ENCODE measurements around the gene SLC66A1.
"Not testable (repeated sequence)": the region's sequence is repeated elsewhere in the genome, so short reads cannot be mapped to it uniquely, and the experiment has no call there.

SLC66A1 gene, protein sequence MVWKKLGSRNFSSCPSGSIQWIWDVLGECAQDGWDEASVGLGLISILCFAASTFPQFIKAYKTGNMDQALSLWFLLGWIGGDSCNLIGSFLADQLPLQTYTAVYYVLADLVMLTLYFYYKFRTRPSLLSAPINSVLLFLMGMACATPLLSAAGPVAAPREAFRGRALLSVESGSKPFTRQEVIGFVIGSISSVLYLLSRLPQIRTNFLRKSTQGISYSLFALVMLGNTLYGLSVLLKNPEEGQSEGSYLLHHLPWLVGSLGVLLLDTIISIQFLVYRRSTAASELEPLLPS

DNA sequence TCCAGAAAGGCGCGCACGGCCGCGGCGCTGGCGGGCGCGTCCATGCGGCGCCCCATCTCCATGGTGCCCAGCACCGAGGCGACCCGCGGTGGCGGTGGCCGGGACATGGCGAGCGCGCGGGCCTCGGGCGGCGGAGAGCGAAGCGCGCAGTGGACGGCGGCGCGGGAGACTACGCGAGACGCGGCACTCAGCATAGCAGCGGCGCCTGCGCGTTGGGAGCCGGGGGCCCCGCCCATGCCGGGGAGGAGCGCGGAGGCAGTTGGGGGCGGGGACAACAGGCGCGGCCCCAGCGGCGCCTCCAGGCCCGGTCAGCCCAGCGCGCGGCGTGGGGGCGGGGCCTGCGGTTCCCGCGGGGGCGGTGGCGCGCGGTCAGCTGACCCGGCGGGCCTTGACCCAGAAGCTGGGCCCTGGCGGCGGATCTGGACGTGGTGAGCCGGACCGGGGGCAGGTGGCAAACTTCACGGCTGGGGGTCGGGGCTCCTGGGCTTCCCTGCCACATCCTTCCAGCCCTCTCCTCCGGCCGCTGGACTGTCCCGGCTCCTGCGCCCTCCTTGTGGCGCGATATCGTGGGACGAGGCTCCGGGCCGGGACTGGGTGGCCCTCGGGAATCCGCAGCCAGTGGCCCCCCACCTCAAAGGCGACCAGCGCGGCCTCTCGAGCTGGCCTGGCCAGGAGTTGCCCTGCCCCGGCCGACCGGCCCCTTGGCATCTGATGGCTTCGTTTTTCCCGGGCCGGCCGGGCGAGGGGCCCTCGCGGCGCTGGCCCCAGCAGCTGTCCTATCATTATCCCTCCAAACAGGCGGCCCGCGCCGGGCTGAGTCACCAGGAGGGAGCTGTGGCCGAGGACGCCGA lies at the start of gene SLC66A1, which contains the start of gene AKR7A2:
Gene SLC66A1, plus strand, starts transcription at position 396 of the 851 bp plus-strand sequence. CDS start 5,352 bp downstream, outside the sequence.
Gene AKR7A2, minus strand, starts transcription at position 214 of the 851 bp plus-strand sequence. Its CDS starts 20 bp downstream, at position 194.
- peak; percentile 66 for DNase-seq

DNA sequence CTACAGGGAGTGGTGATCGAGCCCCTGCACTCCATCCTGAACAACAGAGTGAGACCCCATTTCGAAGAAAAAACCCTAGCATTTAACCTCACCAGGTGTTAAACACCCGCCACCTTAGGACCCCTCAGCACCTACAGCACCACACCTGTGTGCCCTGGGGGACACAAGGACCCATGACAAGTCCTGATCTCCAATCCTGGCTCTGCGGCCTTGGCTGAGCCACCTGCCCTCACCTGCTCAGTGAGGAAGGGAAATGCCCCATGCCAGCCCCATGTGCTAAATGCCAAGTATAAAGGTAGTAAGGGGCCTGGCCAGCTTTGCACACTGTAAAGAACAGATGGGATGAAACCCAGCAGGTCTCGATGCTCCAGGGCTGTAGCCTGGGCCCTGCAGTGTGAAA lies 49.4 kb upstream of the SLC66A1 start:
- DNase-seq: no peak

DNA sequence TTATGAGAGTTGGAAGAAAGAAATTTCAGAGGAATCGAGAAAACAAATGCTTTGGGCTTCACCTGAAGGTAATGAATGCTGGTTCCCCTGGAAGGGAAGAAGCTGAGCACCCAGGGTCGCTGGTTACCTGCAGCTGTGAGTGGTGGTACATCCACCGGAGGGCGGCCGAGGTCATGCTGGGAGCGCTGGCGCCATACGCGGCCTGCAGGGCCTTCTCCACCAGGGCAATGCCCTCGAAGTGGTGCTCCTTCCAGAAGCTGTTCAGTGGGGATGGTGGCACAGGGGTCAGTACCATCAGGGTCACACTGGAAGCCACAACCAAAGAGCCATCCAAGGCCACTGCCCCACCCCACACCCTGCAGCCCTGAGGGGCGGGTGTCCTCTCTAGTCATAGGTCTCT lies 43.7 kb upstream of the SLC66A1 start:
- no peak for DNase-seq

DNA sequence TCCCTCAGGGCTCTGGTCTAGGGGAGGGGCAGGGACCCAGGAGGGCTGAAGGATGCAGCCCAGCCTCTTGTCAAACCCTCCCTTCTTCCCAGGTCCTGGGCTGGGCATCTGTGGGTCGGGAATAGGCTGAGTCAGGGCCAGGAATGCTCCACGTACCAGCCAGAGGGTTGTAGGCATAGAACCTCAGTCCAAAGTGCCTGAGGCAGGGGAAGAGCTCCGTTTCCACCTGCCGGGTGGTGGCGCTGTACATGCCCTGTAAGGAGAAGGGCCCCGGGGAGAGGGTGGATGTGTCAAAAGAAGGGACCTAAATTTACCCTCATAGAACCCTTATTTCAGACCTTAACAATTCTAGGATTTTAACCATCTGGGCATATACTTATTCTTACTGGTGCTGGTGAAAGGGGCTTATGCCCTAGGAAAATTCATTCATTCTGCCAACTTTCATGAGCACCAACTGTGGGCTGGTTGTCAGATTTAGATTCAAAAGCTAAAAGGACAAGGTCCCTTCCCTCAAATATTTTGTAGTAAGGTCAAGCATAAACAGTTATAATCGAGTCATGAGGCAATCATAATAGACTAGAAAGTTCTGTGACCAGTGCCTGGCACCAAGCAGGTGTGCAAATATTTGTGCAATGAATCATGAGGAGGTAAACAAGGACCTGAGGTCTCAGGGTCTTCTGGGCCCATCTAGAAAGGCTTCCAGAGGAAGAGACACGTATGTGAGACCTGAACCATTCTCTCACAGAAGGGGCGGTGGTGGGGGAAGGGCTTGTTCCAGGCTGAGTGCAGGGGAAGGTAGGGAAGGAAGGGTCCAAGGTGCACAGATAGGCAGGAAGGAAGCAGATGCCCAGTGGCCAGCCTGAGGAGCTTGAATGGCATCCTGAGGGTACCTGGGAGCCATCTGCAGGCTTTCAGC lies 42.4 kb upstream of the SLC66A1 start:
- DNase-seq: not testable (repeated sequence)

DNA sequence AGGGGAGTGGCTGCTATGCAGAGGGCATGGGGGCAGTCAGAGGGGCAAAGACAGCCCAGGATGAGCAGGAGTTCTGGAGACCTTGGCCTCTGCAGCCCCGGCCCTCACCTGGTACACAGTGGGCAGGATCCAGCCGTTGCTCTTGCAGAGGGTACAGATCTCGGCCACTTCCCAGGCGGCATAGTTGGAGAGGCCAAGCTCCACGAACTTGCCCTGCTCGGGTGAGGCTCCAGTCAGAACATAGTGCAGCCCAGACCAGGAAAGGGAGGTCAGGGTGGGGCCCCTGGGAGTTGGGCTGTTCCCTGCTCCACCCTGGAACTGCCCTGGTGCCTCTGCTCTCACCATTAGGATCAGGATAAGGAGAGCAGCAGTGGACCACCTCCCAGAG lies 41.8 kb upstream of the SLC66A1 start:
- not testable (repeated sequence) for DNase-seq

DNA sequence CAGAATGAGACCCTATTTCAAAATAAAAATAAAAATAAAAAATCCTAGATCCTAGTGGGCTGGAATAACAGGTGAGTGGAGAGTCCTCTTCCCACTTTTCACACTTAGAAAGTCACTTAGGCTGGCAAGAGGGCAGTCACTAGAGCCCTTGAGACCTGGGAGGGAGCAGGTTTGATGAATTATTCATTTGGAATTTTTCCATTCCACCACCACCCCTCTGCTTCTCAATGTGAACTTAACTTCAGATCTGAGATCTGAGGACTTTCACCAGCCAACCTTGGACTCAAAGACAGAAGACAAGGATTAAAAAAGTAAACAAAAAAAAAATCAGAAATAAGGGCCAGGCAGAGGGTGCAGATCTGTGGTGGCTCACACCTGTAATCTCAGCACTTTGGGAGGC lies 40.1 kb upstream of the SLC66A1 start:
- no peak for DNase-seq

DNA sequence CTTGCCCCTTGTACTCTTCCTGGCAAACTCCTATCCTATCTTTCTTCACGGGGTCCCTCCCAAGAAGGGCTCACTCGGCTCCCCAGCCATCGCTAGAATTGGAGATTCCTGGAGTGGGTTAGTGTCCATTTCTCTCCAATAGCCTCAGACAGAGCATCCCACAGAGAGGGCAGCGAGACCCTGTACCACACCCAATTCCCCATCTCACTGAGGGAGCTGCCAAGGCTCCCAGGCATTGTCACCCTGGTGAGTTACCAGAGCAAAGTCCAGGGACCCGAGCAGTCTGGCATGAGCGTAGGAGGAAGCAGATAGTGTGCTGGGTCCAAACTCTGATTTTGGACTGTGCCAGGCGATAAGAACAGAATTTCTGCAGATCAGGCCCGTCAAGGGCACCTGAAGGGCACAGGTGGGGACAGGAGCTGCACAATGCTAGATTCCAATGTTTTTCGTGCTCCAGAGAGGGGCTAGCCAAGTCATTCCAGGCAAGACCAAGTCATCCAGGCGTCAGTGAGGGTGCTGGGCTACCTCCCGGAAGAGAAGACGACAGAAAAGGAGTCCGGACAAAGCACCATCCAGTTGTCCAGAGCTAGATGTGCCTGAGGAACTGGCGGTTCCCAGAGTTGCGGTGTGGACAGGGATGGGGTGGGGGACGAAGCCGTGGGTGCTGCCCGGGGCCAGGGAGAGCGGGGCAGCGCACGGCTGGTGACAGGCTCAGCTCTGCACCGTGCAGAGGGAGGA lies 38.9 kb upstream of the SLC66A1 start:
- no peak for DNase-seq

DNA sequence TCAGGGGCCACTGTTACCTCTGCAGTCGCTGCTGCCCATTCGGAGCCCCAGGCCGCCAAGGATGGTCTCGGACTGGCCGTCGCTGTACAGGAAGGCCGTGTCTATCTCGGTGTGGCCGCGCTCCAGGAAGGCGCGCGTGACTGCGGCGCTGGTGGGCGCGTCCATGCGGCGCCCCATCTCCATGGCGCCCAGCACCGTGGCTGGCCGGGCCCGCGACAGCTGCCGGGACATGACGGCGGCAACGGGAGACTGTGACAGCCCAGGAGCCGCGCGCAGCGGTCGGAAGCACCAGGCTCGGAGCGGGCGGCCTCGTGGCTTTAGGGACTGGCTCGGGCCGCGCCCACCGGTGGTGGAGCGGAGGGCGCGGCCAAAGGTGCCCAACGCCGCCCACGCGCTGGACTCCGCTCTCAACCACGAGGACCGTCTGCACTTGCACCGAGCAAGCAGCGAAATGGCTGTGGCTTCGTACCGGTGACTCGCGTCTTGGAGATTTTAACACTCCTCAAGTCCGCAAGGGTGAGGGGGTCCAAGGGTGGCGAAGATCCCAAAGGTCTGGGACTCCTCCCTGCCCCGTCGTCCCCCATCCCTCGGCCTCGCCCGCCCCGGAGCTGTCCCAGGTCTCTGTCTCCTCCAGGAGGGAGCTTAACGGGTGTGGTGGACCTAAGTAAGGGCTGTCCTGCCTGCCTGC lies 38.1 kb upstream of the SLC66A1 start:
- not testable (repeated sequence) for DNase-seq

DNA sequence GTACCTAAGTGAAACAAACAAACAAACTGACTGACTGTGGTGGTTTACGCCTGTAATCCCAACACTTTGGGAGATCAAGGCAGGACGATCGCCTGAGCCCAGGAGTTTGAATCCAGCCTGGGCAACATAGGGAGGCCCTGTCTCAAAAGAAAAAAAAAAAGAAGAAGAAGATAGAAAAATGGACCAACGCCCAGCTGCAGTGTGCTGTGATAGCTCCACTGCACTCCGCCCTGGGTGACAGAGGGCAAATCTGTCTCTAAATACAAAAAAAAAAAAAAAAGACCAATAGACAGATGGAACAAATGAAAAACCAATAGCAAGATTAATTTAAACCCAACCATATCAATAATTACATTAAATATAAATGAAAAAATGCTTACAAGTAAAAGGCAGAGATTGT lies 37.5 kb upstream of the SLC66A1 start:
- no peak for DNase-seq

DNA sequence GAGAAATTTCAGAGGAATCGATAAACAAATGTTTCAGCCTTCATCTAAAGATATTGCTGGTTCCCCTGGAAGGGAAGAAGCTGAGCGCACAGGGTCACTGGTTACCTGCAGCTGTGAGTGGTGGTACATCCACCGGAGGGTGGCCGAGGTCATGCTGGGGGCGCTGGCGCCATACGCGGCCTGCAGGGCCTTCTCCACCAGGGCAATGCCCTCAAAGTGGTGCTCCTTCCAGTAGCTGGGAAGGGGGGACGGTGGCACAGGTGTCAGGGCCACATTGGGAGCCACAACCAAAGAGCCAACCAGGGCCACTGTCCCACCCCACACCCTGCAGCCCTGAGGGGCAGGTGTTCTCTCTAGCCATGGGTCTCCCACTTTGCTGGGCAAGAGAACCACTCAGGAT lies 28.2 kb upstream of the SLC66A1 start:
- no peak for DNase-seq

DNA sequence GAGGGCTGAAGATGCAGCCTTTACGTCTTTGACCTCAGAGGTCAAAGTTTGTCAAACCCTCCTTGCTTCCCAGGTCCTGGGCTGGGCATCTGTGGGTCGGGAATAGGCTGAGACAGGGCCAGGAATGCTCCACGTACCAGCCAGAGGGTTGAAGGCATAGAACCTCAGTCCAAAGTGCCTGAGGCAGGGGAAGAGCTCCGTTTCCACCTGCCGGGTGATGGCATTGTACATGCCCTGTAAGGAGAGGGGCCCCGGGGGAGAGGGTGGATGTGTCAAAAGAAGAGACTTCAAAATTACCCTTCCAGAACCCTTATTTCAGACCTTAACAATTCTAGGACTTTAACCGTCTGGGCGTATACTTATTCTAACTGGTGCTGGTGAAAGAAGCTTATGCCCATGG lies 27.2 kb upstream of the SLC66A1 start:
- no peak for DNase-seq

DNA sequence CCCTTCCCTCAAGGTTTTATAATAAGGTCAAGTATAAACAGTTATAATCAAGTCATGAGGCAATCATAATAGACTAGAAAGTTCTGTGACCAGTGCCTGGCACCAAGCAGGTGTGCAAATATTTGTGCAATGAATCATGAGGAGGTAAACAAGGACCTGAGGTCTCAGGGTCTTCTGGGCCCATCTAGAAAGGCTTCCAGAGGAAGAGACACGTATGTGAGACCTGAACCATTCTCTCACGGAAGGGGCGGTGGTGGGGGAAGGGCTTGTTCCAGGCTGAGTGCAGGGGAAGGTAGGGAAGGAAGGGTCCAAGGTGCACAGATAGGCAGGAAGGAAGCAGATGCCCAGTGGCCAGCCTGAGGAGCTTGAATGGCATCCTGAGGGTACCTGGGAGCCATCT lies 26.8 kb upstream of the SLC66A1 start:
- DNase-seq: not testable (repeated sequence)

DNA sequence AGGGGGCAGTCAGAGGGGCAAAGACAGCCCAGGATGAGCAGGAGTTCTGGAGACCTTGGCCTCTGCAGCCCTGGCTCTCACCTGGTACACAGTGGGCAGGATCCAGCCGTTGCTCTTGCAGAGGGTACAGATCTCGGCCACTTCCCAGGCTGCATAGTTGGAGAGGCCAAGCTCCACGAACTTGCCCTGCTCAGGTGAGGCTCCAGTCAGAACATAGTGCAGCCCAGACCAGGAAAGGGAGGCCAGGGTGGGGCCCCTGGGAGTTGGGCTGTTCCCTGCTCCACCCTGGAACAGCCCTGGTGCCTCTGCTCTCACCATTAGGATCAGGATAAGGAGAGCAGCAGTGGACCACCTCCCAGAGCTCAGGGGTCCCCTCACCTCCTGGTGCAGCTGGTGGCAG lies 26.3 kb upstream of the SLC66A1 start:
- DNase-seq: not testable (repeated sequence)

DNA sequence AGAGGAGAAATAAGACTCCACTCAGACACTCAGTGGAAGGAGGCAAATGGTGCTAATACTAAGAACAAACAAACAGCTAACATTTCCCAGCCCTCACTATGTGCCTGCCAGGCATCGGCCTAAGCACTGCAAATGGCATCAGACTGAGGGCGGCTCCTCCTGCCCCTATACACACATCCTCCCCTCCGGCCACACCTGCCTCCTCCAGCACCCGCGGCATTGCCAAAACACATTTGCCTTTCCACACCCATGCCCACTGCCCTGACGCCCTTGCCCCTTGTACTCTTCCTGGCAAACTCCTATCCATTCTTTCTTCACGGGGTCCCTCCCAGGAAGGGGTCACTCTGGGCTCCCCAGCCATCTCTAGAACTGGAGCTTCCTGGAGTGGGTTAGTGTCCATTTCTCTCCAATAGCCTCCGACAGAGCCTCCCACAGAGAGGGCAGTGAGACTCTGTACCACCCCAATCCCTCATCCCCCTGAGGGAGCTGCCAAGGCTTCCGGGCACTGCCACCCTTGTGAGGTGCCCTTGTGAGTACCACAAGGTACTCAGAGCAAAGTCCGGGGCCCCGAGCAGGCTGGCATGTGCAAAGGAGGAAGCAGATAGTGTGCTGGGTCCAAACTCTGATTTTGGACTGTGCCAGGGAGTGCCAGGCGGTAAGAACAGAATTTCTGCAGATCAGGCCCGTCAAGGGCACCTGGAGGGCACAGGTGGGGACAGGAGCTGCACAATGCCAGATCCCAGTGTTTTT lies 24.5 kb upstream of the SLC66A1 start:
- DNase-seq: no peak

DNA sequence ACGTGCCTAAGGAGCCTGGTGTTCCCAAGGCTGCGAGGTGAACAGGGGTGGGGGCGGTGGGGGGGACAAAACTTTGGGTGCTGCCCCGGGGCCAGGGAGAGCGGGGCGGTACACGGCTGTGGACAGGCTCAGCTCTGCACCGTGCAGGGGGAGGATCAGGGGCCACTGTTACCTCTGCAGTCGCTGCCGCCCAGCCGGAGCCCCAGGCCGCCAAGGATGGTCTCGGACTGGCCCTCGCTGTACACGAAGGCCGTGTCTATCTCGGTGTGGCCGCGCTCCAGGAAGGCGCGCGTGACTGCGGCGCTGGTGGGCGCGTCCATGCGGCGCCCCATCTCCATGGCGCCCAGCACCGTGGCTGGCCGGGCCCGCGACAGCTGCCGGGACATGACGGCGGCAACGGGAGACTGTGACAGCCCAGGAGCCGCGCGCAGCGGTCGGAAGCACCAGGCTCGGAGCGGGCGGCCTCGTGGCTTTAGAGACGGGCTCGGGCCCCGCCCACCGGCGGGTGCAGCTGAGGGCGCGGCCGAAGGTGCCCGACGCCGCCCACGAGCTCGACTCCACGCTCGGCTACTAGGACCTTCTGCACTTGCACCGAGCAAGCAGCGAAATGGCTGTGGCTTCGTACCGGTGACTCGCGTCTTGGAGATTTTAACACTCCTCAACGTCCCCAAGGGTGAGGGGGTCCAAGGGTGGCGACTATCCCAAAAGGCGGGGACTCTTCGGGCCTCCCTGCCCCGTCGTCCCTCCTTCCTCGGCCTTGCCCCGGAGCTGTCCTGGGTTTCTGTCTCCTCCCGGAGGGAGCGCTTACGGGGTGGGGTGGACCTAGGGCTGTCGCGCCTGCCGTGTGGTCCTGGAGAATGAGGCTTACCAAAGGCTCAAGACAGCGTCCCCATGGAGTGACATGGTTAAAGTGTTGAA lies 23.5 kb upstream of the SLC66A1 start, which contains the start of gene AKR7A3:
Gene AKR7A3, minus strand, starts transcription at position 447 of the 918 bp plus-strand sequence. Its CDS starts 61 bp downstream, at position 386.
- not testable (repeated sequence) for DNase-seq

DNA sequence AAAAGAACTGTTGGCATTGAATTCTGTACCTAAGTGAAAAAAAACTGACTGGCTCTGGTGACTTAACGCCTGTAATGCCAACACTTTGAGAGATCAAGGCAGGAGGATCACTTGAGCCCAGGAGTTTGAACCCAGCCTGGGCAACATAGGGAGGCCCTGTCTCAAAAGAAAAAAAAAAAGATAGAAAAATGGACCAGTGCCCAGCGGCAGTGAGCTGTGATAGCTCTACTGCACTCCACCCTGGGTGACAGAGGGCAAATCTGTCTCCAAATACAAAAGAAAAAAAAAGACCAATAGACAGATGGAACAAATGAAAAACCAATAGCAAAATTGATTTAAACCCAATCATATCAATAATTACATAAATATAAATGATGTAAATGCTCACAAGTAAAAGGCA lies 22.9 kb upstream of the SLC66A1 start:
- DNase-seq: no peak

DNA sequence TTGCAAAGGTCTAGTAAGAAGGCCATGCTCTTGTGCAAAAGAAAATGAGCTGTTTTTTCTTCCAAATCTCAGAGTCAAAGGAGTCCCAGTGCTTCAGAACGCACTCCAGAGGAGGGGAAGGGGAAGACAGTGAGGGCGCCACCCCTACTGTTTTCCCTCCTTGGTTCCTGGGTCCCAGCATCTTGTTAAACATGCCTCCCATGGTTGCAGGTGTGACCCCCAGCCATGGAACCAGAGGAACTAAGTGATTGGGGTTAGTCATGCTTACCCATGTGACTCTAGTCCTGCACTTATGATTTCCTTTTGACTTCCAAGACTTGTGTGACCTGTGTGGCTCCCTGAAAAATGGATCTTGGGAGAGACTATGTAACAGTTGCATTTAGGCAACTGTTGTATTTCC lies 17.5 kb upstream of the SLC66A1 start:
- no peak for DNase-seq

DNA sequence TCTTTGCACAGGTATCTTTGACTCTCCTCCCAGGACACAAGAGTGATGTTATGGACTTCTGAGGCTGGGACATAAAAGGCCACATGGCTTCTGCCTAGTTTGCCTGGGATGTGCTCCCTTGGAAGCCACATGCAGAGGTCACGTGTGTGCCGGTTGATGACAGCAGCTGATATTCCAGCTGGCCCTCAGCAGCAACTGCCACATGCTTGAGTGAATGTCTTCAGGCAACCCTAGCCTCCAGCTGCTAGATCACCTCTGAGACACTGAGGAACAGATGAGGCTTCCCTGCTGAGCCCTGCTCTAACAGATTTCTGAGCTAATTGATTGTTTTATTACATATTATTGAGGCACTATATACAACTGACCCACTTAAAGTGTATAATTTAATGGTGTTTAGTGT lies 11.9 kb upstream of the SLC66A1 start:
- DNase-seq: no peak

DNA sequence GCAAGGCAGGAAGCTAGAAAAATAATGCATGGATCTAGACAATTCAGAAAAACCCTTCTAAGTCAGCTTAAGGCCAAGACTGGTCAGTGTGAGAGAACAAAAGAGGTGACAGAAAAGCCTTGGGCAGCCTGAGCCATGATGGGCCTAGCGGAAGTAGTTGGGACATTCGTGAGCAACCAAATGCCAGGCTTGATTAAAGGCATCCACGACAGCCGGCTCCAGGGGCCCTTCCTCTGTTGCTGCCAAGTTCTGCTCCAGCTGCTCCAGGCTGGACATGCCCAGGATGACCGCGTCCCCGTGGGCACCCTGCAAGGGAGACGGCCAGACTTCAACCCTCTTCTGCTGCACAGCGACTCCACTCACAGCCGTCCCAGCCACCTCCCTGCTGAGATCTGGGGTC lies 8.0 kb upstream of the SLC66A1 start:
- not testable (repeated sequence) for DNase-seq

DNA sequence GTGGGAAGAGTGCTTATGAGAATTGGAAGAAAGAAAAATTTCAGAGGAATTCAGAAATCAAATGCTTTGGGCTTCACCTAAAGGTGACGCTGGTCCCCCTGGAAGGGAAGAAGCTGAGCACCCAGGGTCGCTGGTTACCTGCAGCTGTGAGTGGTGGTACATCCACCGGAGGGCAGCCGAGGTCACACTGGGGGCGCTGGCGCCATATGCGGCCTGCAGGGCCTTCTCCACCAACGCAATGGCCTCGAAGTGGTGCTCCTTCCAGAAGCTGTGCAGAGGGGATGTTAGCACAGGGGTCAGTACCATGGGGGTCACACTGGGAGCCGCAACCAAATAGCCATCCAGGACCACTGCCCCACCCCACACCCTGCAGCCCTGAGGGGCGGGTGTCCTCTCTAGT lies 6.2 kb upstream of the SLC66A1 start:
- no peak for DNase-seq
